Esophagus (tissue), 2 donors: Measurements from ENCODE around the gene HMX3. TPM values are rescaled to one million over a fixed set of nuclear protein-coding genes. Genes with fewer than 3 reads are reported as not detected.

Source experiments
- H3K27ac ChIP-seq, 2 donors: one replicate each; pipeline ENCODE4 v1.5.1; 2013; ENCODE audit warnings: low read depth in 2 of 2, mild to moderate bottlenecking in 2 of 2, inconsistent platforms in 1 of 2, low read length in 1 of 2, moderate library complexity in 1 of 2
- H3K27me3 ChIP-seq, 2 donors: one replicate each; pipeline ENCODE4 v1.6.1; 2013; ENCODE audit warnings: low read length in 2 of 2, control low read depth in 1 of 2, mild to moderate bottlenecking in 1 of 2; ENCODE audit not compliant: insufficient read depth in 2 of 2, control insufficient read depth in 1 of 2
- H3K36me3 ChIP-seq, 2 donors: one replicate each; pipeline ENCODE4 v1.6.1; 2013; ENCODE audit warnings: low read length in 1 of 2; ENCODE audit not compliant: control insufficient read depth in 2 of 2, insufficient read depth in 2 of 2
- H3K4me1 ChIP-seq, 2 donors: one replicate each; pipeline ENCODE4 v1.6.1; 2013; ENCODE audit warnings: low read length in 1 of 2; ENCODE audit not compliant: control insufficient read depth in 2 of 2, insufficient read depth in 2 of 2
- H3K4me3 ChIP-seq, 2 donors: one replicate each; pipeline ENCODE4 v1.5.1; 2013; ENCODE audit warnings: low read length in 2 of 2, mild to moderate bottlenecking in 2 of 2, low read depth in 1 of 2, moderate library complexity in 1 of 2
- H3K9me3 ChIP-seq, 2 donors: one replicate each; pipeline ENCODE4 v1.6.1; 2013; ENCODE audit warnings: mild to moderate bottlenecking in 2 of 2, low read depth in 1 of 2, low read length in 1 of 2, moderate library complexity in 1 of 2; ENCODE audit not compliant: control insufficient read depth in 2 of 2, insufficient read depth in 1 of 2
- WGBS, 2 donors: extraction: QIAGEN DNeasy Blood & Tissue Kit; methylation state at CpG; one replicate each; pipeline ENCODE4 v1.1.7; 2013; 5-methylcytosine and 5-hydroxymethylcytosine counted together
- polyA plus RNA-seq, 2 donors: library from polyadenylated mRNA; stranded (reverse); fragments of 200-250 nt; gene quantifications; one replicate each; pipeline ENCODE4 v1.2.3, GENCODE V29; 2013
- donor health status: healthy with polysubstance abuse.
- donor health status: Bipolar disorder and iron deficiency.

The HMX3 gene
- polyA plus RNA-seq, 2 donors = not detected

GRCh38 chr10:123133541-123134342 lies 2.0 kb upstream of the HMX3 start:
- no peak overlapping the region for H3K27ac ChIP-seq
- no peaks in the 10 kb centered on the region for H3K36me3 ChIP-seq
- H3K9me3 ChIP-seq = no peaks in the 10 kb centered on the region
- H3K4me1 ChIP-seq = peaks cover 11 to 26% of the 10 kb centered on the region in 2 donors
- WGBS, 2 donors = 7 to 10% methylated on average over 40 of the region's 40 CpGs
- no peak overlapping the region for H3K4me3 ChIP-seq
- H3K27me3 ChIP-seq = peaks cover 9 to 39% of the 10 kb centered on the region in 2 donors

- Histone ChIP-seq H3K4me3 (no peak overlapping the region), H3K9me3 (peaks cover 0 to 1% of the 10 kb centered on the region in 2 donors), H3K27me3 (peaks cover 11 to 42% of the 10 kb centered on the region in 2 donors), H3K36me3 (no peaks in the 10 kb centered on the region), H3K4me1 (peaks cover 11 to 26% of the 10 kb centered on the region in 2 donors), H3K27ac (no peak overlapping the region)
- WGBS, 2 donors = 6 to 7% methylated on average over 42 of the region's 42 CpGs
Measured at GRCh38 chr10:123134343-123134914, 1.3 kb upstream of the HMX3 start.

GRCh38 chr10:123134915-123135414 lies 805 bp upstream of the HMX3 start:
- no peaks in the 10 kb centered on the region for H3K36me3 ChIP-seq
- no peak overlapping the region for H3K27ac ChIP-seq
- H3K4me3 ChIP-seq = peak overlapping the region in 1 of 2 donors; percentile 37
- peaks cover 15 to 45% of the 10 kb centered on the region in 2 donors for H3K27me3 ChIP-seq
- peaks cover 11 to 28% of the 10 kb centered on the region in 2 donors for H3K4me1 ChIP-seq
- 4 to 5% methylated on average over 29 to 46 of the region's 46 CpGs for WGBS, 2 donors
- H3K9me3 ChIP-seq = peaks cover 0 to 2% of the 10 kb centered on the region in 2 donors

GRCh38 chr10:123136221-123136805 lies 543 bp downstream of the HMX3 start:
- Histone ChIP-seq H3K4me1 (peaks cover 11 to 31% of the 10 kb centered on the region in 2 donors), H3K27ac (no peak overlapping the region), H3K4me3 (peak overlapping the region in 1 of 2 donors; percentile 37), H3K27me3 (peaks cover 17 to 57% of the 10 kb centered on the region in 2 donors), H3K36me3 (no peaks in the 10 kb centered on the region), H3K9me3 (peaks cover 0 to 2% of the 10 kb centered on the region in 2 donors)
- WGBS, 2 donors = 3% methylated on average over 46 to 59 of the region's 59 CpGs

- H3K9me3 ChIP-seq = peaks cover 0 to 2% of the 10 kb centered on the region in 2 donors
- H3K27me3 ChIP-seq = peaks cover 24 to 63% of the 10 kb centered on the region in 2 donors
- WGBS, 2 donors = 3% methylated on average over 80 to 83 of the region's 83 CpGs
- peaks cover 11 to 31% of the 10 kb centered on the region in 2 donors for H3K4me1 ChIP-seq
- H3K27ac ChIP-seq = no peak overlapping the region
- peak overlapping the region in 1 of 2 donors; percentile 13 for H3K4me3 ChIP-seq
- no peaks in the 10 kb centered on the region for H3K36me3 ChIP-seq
Measured at GRCh38 chr10:123136806-123137642, 1.3 kb downstream of the HMX3 start.

GRCh38 chr10:123139165-123139520 lies 3.4 kb downstream of the HMX3 start:
- Histone ChIP-seq H3K9me3 (peaks cover 0 to 2% of the 10 kb centered on the region in 2 donors), H3K27me3 (peaks cover 43 to 68% of the 10 kb centered on the region in 2 donors), H3K4me1 (peaks cover 11 to 21% of the 10 kb centered on the region in 2 donors), H3K36me3 (no peaks in the 10 kb centered on the region), H3K27ac (no peak overlapping the region), H3K4me3 (no peak overlapping the region)
- WGBS, 2 donors = 15 to 17% methylated on average over 7 of the region's 7 CpGs

- H3K27ac ChIP-seq = no peak overlapping the region
- peaks cover 45 to 66% of the 10 kb centered on the region in 2 donors for H3K27me3 ChIP-seq
- no peaks in the 10 kb centered on the region for H3K36me3 ChIP-seq
- 8 to 9% methylated on average over 31 to 32 of the region's 32 CpGs for WGBS, 2 donors
- H3K9me3 ChIP-seq = peaks cover 0 to 2% of the 10 kb centered on the region in 2 donors
- peaks cover 9 to 21% of the 10 kb centered on the region in 2 donors for H3K4me1 ChIP-seq
- H3K4me3 ChIP-seq = no peak overlapping the region
Measured at GRCh38 chr10:123139521-123140163, 3.9 kb downstream of the HMX3 start.

- peaks cover 0 to 2% of the 10 kb centered on the region in 2 donors for H3K9me3 ChIP-seq
- H3K4me3 ChIP-seq = no peak overlapping the region
- no peak overlapping the region for H3K27ac ChIP-seq
- peaks cover 45 to 66% of the 10 kb centered on the region in 2 donors for H3K27me3 ChIP-seq
- peaks cover 4 to 19% of the 10 kb centered on the region in 2 donors for H3K4me1 ChIP-seq
- 4 to 6% methylated on average over 43 of the region's 43 CpGs for WGBS, 2 donors
- H3K36me3 ChIP-seq = no peaks in the 10 kb centered on the region
Measured at GRCh38 chr10:123140164-123140982, 4.6 kb downstream of the HMX3 start.
